Measurements from ENCODE around the gene PACRG.

DNA sequence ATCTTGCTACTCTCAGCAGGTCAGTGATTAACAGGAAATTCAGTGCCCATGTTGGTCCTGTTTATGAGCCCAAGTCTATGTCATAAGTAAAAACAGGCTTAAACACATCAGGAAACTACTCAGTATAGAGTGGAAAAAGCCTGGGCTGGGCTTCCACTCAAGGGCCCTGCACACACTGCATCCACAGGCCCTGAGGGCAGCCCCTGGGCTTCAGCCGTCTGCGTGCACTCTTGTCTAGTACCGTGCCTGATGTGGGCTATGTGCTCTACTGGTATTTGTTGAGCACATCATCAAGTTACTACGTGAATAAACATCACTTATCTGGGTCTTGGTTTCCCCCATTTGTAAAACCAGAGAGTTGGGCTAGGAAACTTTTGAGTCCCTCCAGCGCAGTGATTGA, 135.2 kb downstream of the PACRG start:
- TF ChIP-seq, protein P1, sequence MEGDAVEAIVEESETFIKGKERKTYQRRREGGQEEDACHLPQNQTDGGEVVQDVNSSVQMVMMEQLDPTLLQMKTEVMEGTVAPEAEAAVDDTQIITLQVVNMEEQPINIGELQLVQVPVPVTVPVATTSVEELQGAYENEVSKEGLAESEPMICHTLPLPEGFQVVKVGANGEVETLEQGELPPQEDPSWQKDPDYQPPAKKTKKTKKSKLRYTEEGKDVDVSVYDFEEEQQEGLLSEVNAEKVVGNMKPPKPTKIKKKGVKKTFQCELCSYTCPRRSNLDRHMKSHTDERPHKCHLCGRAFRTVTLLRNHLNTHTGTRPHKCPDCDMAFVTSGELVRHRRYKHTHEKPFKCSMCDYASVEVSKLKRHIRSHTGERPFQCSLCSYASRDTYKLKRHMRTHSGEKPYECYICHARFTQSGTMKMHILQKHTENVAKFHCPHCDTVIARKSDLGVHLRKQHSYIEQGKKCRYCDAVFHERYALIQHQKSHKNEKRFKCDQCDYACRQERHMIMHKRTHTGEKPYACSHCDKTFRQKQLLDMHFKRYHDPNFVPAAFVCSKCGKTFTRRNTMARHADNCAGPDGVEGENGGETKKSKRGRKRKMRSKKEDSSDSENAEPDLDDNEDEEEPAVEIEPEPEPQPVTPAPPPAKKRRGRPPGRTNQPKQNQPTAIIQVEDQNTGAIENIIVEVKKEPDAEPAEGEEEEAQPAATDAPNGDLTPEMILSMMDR (IDR thresholded peaks at IDR 0.05), result no peak
- TF ChIP-seq POLR2A (IDR thresholded peaks at IDR 0.05), result no peak
